ENCODE results near the gene GRID1. TPM values are rescaled to one million over a fixed set of nuclear protein-coding genes. Genes with fewer than 3 reads are reported as not detected.

Gene GRID1
- total RNA-seq, 1 experiment from 2014 or later: not detected

DNA sequence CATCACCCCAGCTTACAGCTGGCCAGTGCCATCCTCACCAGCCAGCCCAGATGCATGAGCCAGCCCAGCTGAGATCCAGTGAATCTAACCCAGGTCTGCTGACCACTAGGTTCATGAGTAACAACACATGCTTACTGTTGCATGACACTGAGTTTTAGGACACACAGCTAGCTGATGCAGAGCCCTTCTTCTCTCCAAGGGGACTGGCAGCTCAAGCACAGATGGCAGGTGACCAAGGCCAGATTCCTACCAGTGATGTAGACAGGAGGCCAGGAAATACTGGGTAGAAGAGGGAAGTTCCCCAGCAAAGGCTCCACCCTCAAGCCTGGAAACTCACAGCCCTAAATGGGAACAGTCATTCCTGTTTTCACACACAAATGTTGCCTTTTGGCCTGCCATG, 236.6 kb downstream of the GRID1 start:
- H3F3A ChIP-seq (ENCODE audit: low read length, unreplicated experiment): no peaks in the 10 kb centered on the region
- H3K27me3 ChIP-seq (ENCODE audit: low read length): no peaks in the 10 kb centered on the region
- H4K20me1 ChIP-seq (ENCODE audit: low read length): no peaks in the 10 kb centered on the region
- no peaks in the 10 kb centered on the region for H3K9me2 ChIP-seq (replicated peaks; ENCODE audit: low read length)
- no peaks in the 10 kb centered on the region for H3K4me1 ChIP-seq (ENCODE audit: insufficient read depth, low read length)
- ATAC-seq (no peak), DNase-seq (no peak)
- intact Hi-C loops (cut with micrococcal nuclease): no loop called here
- no peaks in the 10 kb centered on the region for H3K9me3 ChIP-seq (ENCODE audit: low read length)
- ChIA-PET POLR2A (ENCODE audit: unreplicated experiment) (no interaction called here), CTCF (no interaction called here)
- no TSS peak for BruUV-seq (replicated peaks)
- H3K36me3 ChIP-seq (ENCODE audit: low read depth, low read length): no peaks in the 10 kb centered on the region
- no peak overlapping the region for H3K4me2 ChIP-seq (ENCODE audit: low read length)
- H2AFZ ChIP-seq (ENCODE audit: low read length): no peak overlapping the region
- no peak overlapping the region for H3K9ac ChIP-seq (ENCODE audit: low read length)
- H3K27ac ChIP-seq (ENCODE audit: low read length): no peak overlapping the region
- no peaks in the 10 kb centered on the region for H3K79me2 ChIP-seq (ENCODE audit: low read length)
- TF ChIP-seq EZH2phosphoT487 (IDR thresholded peaks at IDR 0.05; ENCODE audit: borderline replicate concordance, low read length) (no peak), EZH2 (IDR thresholded peaks at IDR 0.05; ENCODE audit: low read length, unreplicated experiment) (no peak), CTCF (conservative IDR thresholded peaks at IDR 0.05; ENCODE audit: low read depth, low read length) (no peak)
- H3K4me3 ChIP-seq (ENCODE audit: low read length): no peak overlapping the region

DNA sequence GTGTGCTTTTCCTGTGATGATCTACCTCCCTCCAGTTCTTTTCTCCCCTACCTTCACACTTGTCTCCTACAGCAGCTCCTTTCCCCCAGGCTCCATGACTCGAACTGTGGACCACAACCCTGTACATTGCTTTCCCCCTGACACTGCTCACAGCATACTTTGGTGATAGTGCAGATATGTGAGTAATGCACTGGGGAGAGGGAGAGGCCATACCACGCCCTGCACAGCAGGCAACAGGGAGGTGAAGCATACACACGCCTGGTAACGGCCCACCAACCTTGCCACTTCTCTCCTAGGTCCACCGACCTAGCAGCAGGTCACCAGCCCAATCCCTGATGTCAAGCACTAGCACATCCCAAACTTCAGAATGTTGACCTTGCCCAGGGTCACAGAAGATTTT, 238.2 kb downstream of the GRID1 start:
- Histone ChIP-seq H3K9me2 (replicated peaks; ENCODE audit: low read length) (no peaks in the 10 kb centered on the region), H4K20me1 (ENCODE audit: low read length) (no peaks in the 10 kb centered on the region), H2AFZ (ENCODE audit: low read length) (no peak overlapping the region), H3K27me3 (ENCODE audit: low read length) (no peaks in the 10 kb centered on the region), H3K9me3 (ENCODE audit: low read length) (no peaks in the 10 kb centered on the region), H3F3A (ENCODE audit: low read length, unreplicated experiment) (no peaks in the 10 kb centered on the region), H3K4me2 (ENCODE audit: low read length) (no peak overlapping the region), H3K4me3 (ENCODE audit: low read length) (no peak overlapping the region), H3K9ac (ENCODE audit: low read length) (no peak overlapping the region), H3K79me2 (ENCODE audit: low read length) (no peaks in the 10 kb centered on the region), H3K36me3 (ENCODE audit: low read depth, low read length) (no peaks in the 10 kb centered on the region), H3K4me1 (ENCODE audit: insufficient read depth, low read length) (no peaks in the 10 kb centered on the region), H3K27ac (ENCODE audit: low read length) (no peak overlapping the region)
- TF ChIP-seq EZH2phosphoT487 (IDR thresholded peaks at IDR 0.05; ENCODE audit: borderline replicate concordance, low read length): no peak
- TF ChIP-seq CTCF (conservative IDR thresholded peaks at IDR 0.05; ENCODE audit: low read depth, low read length): no peak
- no peak for TF ChIP-seq EZH2 (IDR thresholded peaks at IDR 0.05; ENCODE audit: low read length, unreplicated experiment)
- no TSS peak for BruUV-seq (replicated peaks)
- DNase-seq: no peak
- intact Hi-C loops (cut with micrococcal nuclease): no loop called here
- ATAC-seq: no peak
- POLR2A ChIA-PET (ENCODE audit: unreplicated experiment): no interaction called here
- CTCF ChIA-PET: no interaction called here

GRCh38 chr10:86127274-86127819, 239.2 kb downstream of the GRID1 start:
- Histone ChIP-seq H2AFZ (ENCODE audit: low read length) (no peak overlapping the region), H3K27me3 (ENCODE audit: low read length) (no peaks in the 10 kb centered on the region), H4K20me1 (ENCODE audit: low read length) (no peaks in the 10 kb centered on the region), H3K27ac (ENCODE audit: low read length) (no peak overlapping the region), H3K9me3 (ENCODE audit: low read length) (no peaks in the 10 kb centered on the region), H3F3A (ENCODE audit: low read length, unreplicated experiment) (no peaks in the 10 kb centered on the region), H3K9me2 (replicated peaks; ENCODE audit: low read length) (no peaks in the 10 kb centered on the region), H3K79me2 (ENCODE audit: low read length) (no peaks in the 10 kb centered on the region), H3K4me1 (ENCODE audit: insufficient read depth, low read length) (no peaks in the 10 kb centered on the region), H3K4me2 (ENCODE audit: low read length) (no peak overlapping the region), H3K4me3 (ENCODE audit: low read length) (no peak overlapping the region), H3K9ac (ENCODE audit: low read length) (no peak overlapping the region), H3K36me3 (ENCODE audit: low read depth, low read length) (no peaks in the 10 kb centered on the region)
- CTCF ChIA-PET: no interaction called here
- POLR2A ChIA-PET (ENCODE audit: unreplicated experiment): no interaction called here
- DNase-seq: no peak
- intact Hi-C loops (cut with micrococcal nuclease): no loop called here
- BruUV-seq (replicated peaks): no TSS peak
- TF ChIP-seq EZH2 (IDR thresholded peaks at IDR 0.05; ENCODE audit: low read length, unreplicated experiment) (no peak), EZH2phosphoT487 (IDR thresholded peaks at IDR 0.05; ENCODE audit: borderline replicate concordance, low read length) (no peak), CTCF (conservative IDR thresholded peaks at IDR 0.05; ENCODE audit: low read depth, low read length) (no peak)
- ATAC-seq: no peak

Data from PC-3 (cell line).